ENCODE measurements around the gene PPA1. TPM values are rescaled to one million over a fixed set of nuclear protein-coding genes. Genes with fewer than 3 reads are reported as not detected.
"Not testable (repeated sequence)": the region's sequence is repeated elsewhere in the genome, so short reads cannot be mapped to it uniquely, and the experiment has no call there.

Gene PPA1
- total RNA-seq, 1 experiment from 2014 or later, result 199 TPM

DNA sequence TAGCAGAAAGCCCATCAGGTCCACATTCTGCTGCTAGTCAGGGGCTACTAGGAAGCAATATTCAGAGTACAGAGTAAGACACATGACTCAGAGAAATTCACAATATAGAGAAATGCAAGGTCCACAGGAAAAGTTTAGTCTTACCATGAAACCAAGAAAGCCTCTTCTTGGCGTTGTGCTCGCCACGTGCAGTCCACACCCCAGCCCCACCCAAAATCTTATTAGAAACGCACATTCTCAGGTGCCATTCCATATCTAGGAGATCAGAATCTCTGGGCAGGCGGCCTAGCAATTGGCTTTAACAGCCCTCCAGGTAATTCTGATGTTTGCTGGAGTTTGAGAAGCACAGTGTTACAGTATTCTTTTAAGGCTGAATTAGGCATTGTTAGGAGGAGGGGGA is 47.1 kb downstream of the PPA1 start:
- Histone ChIP-seq H3K36me3 (no peaks in the 10 kb centered on the region), H3K4me3 (no peak overlapping the region), H3K27me3 (replicated peaks) (no peaks in the 10 kb centered on the region; the same call in 1 of the 2 replicates), H3K27ac (no peak overlapping the region), H3K4me1 (replicated peaks) (peaks cover 6% of the 10 kb centered on the region), H3K9me3 (replicated peaks) (no peaks in the 10 kb centered on the region)
- DNase-seq (ENCODE audit: low read depth in 1 of 2, low spot score in 2 of 2), result no peak

GRCh38 chr10:70183304-70183703 is 49.9 kb downstream of the PPA1 start:
- Histone ChIP-seq H3K36me3 (no peaks in the 10 kb centered on the region), H3K27me3 (replicated peaks) (no peaks in the 10 kb centered on the region; the same call in 1 of the 2 replicates), H3K4me1 (replicated peaks) (no peaks in the 10 kb centered on the region; the same call in 1 of the 2 replicates), H3K9me3 (replicated peaks) (no peaks in the 10 kb centered on the region), H3K4me3 (no peak overlapping the region), H3K27ac (no peak overlapping the region)
- DNase-seq (ENCODE audit: low read depth in 1 of 2, low spot score in 2 of 2), result no peak

DNA sequence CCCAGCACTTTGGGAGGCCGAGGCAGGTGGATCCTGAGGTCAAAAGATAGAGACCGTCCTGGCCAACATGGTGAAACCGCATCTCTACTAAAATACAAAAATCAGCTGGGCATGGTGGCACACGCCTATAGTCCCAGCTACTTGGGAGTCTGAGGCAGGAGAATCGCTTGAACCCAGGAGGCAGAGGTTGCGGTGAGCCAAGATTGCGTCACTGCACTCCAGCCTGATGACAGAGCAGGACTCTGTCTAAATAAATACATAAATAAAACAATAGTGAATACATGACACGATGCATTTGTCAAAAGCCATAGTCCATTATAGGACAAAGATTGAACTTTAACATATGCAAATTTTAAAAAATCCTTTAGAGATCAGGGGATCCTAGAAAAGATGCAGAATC is 54.0 kb downstream of the PPA1 start:
- H3K27ac ChIP-seq; H3K36me3 ChIP-seq; H3K4me1 ChIP-seq (replicated peaks); H3K4me3 ChIP-seq; H3K27me3 ChIP-seq (replicated peaks); H3K9me3 ChIP-seq (replicated peaks); DNase-seq (ENCODE audit: low read depth in 1 of 2, low spot score in 2 of 2): not testable (repeated sequence)

GRCh38 chr10:70178139-70178725 is 55.0 kb downstream of the PPA1 start:
- DNase-seq (ENCODE audit: low read depth in 1 of 2, low spot score in 2 of 2), result no peak
- H3K4me3 ChIP-seq, result no peak overlapping the region
- H3K27ac ChIP-seq, result no peak overlapping the region
- H3K9me3 ChIP-seq (replicated peaks), result no peaks in the 10 kb centered on the region
- H3K36me3 ChIP-seq, result no peaks in the 10 kb centered on the region
- H3K27me3 ChIP-seq (replicated peaks), result no peaks in the 10 kb centered on the region; the same call in 1 of the 2 replicates
- peaks cover 6% of the 10 kb centered on the region for H3K4me1 ChIP-seq (replicated peaks)

DNA sequence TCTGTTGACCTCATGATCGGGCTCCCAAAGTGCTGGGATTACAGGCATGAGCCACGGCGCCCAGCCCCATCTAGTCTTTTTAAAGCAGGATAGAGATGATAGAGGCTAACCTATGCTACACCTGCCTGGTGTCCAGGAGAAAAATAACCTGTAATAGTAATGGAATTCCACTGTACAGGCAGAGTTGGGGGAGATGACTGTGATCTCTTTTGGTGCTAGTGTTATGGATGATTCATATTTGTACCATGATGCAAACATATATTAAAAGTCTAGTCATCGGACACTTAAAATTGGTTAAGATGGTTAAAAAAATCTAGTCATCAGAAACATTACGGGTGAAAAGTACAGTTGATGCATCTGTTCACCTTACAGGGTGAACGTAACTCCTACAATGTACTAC is 56.8 kb downstream of the PPA1 start:
- DNase-seq (ENCODE audit: low read depth in 1 of 2, low spot score in 2 of 2), result no peak
- Histone ChIP-seq H3K9me3 (replicated peaks) (no peaks in the 10 kb centered on the region), H3K27ac (no peak overlapping the region), H3K4me3 (no peak overlapping the region), H3K36me3 (no peaks in the 10 kb centered on the region), H3K4me1 (replicated peaks) (peaks cover 6% of the 10 kb centered on the region), H3K27me3 (replicated peaks) (no peaks in the 10 kb centered on the region; the same call in 1 of the 2 replicates)

- DNase-seq (ENCODE audit: low read depth in 1 of 2, low spot score in 2 of 2), result no peak
- Histone ChIP-seq H3K4me3 (no peak overlapping the region), H3K36me3 (no peaks in the 10 kb centered on the region)
These were observed 57.7 kb downstream of the PPA1 start for GRCh38 chr10:70175516-70175915.

DNA sequence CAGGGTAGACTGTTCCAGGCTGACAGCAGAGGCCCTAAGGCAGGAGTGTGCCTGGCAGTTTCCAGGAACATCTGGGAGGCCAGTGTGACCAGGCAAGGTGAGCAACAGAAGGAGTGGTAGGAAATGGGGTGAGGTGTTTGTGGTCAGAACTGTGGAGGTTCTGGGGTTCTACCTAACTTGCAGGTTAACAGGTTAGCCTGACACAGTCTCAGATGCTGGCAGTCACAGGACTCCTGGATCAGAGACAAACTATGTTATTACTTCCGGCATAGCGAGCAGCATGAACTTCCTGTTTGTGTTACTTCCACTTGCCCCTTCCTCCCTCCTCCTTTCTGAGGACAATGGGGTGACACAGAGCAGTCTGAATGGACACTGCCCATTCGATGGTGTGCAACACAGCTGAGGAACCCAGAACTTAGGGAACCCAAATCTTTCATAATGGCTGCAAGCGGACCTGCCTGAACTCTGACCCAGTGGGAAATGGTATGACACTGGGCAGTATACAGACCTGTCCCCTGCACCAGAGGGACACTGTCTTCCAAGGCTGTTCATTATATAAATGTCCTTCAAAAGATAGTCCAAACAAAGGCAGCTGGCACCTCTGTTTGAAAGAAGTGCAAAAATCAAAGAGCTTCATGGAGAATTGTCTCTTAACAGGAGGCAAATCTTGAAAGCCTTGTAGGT is 59.0 kb downstream of the PPA1 start:
- Histone ChIP-seq H3K27ac (no peak overlapping the region), H3K9me3 (replicated peaks) (peaks cover 5% of the 10 kb centered on the region; the same call in 1 of the 2 replicates), H3K27me3 (replicated peaks) (no peaks in the 10 kb centered on the region), H3K36me3 (peaks cover 6% of the 10 kb centered on the region; the same call in 1 of the 2 replicates), H3K4me1 (replicated peaks) (peaks cover 6% of the 10 kb centered on the region), H3K4me3 (no peak overlapping the region)
- DNase-seq (ENCODE audit: low read depth in 1 of 2, low spot score in 2 of 2), result no peak

More at GRCh38 chr10:70175516-70175915, 57.7 kb downstream of the PPA1 start:
- Histone ChIP-seq H3K9me3 (replicated peaks) (peaks cover 5% of the 10 kb centered on the region; the same call in 1 of the 2 replicates), H3K27me3 (replicated peaks) (no peaks in the 10 kb centered on the region), H3K4me1 (replicated peaks) (peaks cover 6% of the 10 kb centered on the region), H3K27ac (no peak overlapping the region)

DNA sequence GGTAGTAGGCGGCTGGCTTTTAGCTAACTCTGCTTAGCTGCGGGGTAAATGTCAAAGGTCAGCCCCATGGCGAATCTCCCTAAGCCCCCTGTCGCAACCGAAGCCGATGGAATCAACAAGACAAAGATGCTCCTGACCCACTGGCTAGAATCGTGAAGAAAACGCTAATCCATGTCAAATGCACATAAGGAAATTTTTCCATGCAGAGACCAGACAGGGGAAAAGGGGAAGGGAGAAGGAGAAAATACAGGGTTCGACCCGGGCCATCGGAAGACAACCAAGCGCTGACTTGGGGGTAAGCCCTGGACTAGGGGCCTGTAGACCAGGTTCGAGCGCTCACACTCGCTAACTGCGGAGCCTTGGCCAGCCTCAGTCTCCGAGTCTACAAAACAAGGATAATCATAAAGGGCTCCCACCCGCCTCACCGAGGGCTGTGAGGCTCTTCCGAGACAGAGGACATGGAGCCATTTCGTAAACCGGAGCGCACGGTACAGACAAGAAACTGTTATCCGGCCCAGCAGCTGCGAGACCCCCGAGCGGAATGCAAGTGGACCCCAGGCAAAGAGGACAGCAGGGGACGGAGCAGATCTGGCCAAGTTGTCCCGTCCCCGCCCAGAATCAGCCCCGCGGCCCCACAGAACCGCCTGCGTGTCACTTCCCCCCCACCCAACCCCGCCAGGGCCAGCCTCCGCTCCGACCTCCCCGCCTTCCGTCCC is 63.4 kb downstream of the PPA1 start:
- peaks cover 5% of the 10 kb centered on the region; the same call in 1 of the 2 replicates for H3K9me3 ChIP-seq (replicated peaks)
- peak in 1 of 2 experiments; percentile 34 for DNase-seq (ENCODE audit: low read depth in 1 of 2, low spot score in 2 of 2)

DNA sequence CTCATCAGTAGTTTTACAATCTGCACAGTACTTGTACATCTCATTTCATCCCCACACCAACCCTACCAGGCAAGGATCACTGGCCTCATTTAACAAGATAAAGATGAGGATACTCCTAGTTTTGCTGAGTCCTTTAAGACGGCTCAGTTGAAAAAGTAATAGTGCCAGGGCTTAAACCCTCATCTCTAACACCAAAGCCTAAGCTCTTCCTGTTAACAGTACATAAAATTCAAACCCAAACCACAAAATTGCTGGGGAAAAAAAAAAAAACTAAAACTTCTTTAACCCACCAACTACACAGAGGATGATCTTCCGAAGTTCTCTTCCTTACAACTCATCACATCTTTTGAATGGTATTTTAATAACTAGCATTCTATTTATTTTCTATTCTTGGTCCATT is 64.2 kb downstream of the PPA1 start:
- DNase-seq (ENCODE audit: low read depth in 1 of 2, low spot score in 2 of 2), result no peak
- H3K9me3 ChIP-seq (replicated peaks), result peaks cover 5% of the 10 kb centered on the region; the same call in 1 of the 2 replicates
- peak overlapping the region; percentile 72 for H3K4me3 ChIP-seq
- H3K4me1 ChIP-seq (replicated peaks), result peaks cover 7% of the 10 kb centered on the region
- H3K27ac ChIP-seq, result no peak overlapping the region
- peaks cover 46% of the 10 kb centered on the region for H3K36me3 ChIP-seq
- no peaks in the 10 kb centered on the region for H3K27me3 ChIP-seq (replicated peaks)

More for the DNA sequence above, 63.4 kb downstream of the PPA1 start:
- Histone ChIP-seq H3K36me3 (peaks cover 38% of the 10 kb centered on the region), H3K4me1 (replicated peaks) (peaks cover 11% of the 10 kb centered on the region), H3K4me3 (peak overlapping the region; percentile 72), H3K27me3 (replicated peaks) (no peaks in the 10 kb centered on the region), H3K27ac (peak overlapping the region; percentile 60)

GRCh38 chr10:70167246-70167645 is 66.0 kb downstream of the PPA1 start:
- Histone ChIP-seq H3K36me3 (peaks cover 62% of the 10 kb centered on the region), H3K4me3 (no peak overlapping the region), H3K9me3 (replicated peaks) (peaks cover 5% of the 10 kb centered on the region; the same call in 1 of the 2 replicates), H3K27me3 (replicated peaks) (no peaks in the 10 kb centered on the region), H3K27ac (no peak overlapping the region), H3K4me1 (replicated peaks) (peaks cover 9% of the 10 kb centered on the region)
- no peak for DNase-seq (ENCODE audit: low read depth in 1 of 2, low spot score in 2 of 2)

DNA sequence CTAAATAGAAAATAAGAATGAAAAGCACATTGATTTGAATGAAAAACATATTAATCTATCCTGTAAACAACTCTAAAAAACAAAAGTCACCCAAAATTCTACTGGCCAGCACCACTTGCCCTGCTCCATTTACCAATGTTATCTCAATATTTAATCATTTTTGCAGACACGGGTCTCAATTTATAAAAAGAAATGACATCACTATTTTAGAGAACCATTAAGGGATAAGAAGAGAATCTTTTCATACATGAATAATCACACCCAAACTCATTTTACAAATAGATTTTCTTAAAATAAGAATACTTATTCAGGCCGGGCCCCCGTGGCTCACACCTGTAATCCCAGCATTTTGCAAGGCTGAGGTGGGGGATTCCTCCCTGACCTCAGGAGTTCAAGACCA is 66.8 kb downstream of the PPA1 start:
- DNase-seq (ENCODE audit: low read depth in 1 of 2, low spot score in 2 of 2), result no peak
- Histone ChIP-seq H3K27me3 (replicated peaks) (no peaks in the 10 kb centered on the region), H3K9me3 (replicated peaks) (peaks cover 5% of the 10 kb centered on the region; the same call in 1 of the 2 replicates), H3K4me1 (replicated peaks) (peaks cover 9% of the 10 kb centered on the region), H3K36me3 (peaks cover 69% of the 10 kb centered on the region), H3K4me3 (no peak overlapping the region), H3K27ac (no peak overlapping the region)

- H3K27ac ChIP-seq, result no peak overlapping the region
- H3K9me3 ChIP-seq (replicated peaks), result no peaks in the 10 kb centered on the region
- H3K4me1 ChIP-seq (replicated peaks), result peaks cover 9% of the 10 kb centered on the region
- no peak for DNase-seq (ENCODE audit: low read depth in 1 of 2, low spot score in 2 of 2)
- H3K36me3 ChIP-seq, result peaks cover 84% of the 10 kb centered on the region
- no peak overlapping the region for H3K4me3 ChIP-seq
- no peaks in the 10 kb centered on the region for H3K27me3 ChIP-seq (replicated peaks)
These were observed 69.1 kb downstream of the PPA1 start for GRCh38 chr10:70164163-70164562.

DNA sequence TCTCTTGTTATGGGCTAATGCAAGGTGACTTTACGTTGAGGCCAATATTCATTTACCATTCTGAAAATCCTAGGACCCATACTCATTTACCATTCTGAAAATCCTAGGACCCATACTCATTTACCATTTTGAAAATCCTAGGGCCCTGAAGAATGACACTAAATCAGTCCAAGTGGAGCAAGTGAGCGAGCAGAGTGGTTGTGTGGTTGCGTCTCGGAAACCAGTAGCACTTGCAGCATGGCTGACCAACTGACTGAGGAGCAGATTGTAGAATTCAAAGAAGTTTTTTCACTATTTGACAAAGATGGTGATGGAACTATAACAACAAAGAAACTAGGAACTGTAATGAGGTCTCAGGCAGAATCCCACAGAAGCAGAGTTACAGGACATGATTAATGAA is 69.8 kb downstream of the PPA1 start:
- Histone ChIP-seq H3K4me3 (no peak overlapping the region), H3K27ac (no peak overlapping the region), H3K27me3 (replicated peaks) (no peaks in the 10 kb centered on the region), H3K4me1 (replicated peaks) (peaks cover 4% of the 10 kb centered on the region; the same call in 1 of the 2 replicates), H3K9me3 (replicated peaks) (no peaks in the 10 kb centered on the region), H3K36me3 (peaks cover 90% of the 10 kb centered on the region)
- DNase-seq (ENCODE audit: low read depth in 1 of 2, low spot score in 2 of 2), result no peak

DNA sequence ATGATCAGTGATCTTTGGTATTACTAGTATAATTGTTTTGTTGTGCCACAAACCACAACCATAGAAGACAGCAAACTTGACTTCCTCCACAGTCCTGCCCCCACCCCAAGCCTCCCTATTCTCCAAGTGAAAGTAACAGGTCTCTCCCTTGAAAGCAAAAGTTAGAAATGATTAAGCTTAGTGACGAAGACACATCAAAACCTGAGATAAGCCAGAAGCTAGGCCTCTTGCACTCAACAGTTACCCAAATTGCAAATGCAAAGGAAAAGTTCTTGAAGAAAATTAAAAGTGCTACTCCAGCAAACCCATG is 70.4 kb downstream of the PPA1 start:
- H3K27me3 ChIP-seq (replicated peaks), result no peaks in the 10 kb centered on the region
- no peaks in the 10 kb centered on the region for H3K9me3 ChIP-seq (replicated peaks)
- DNase-seq (ENCODE audit: low read depth in 1 of 2, low spot score in 2 of 2), result no peak
- H3K36me3 ChIP-seq, result peaks cover 90% of the 10 kb centered on the region
- H3K4me3 ChIP-seq, result no peak overlapping the region
- peaks cover 4% of the 10 kb centered on the region; the same call in 1 of the 2 replicates for H3K4me1 ChIP-seq (replicated peaks)
- H3K27ac ChIP-seq, result no peak overlapping the region
